Tibial nerve (tissue), 4 donors: Measurements from ENCODE around the gene MGLL. TPM values are rescaled to one million over a fixed set of nuclear protein-coding genes. Genes with fewer than 3 reads are reported as not detected.

ENCODE experiments used
- DNase-seq, 2 donors: peaks; one replicate each; pipeline ENCODE4 v3.0.0-alpha.2; 2019; ENCODE audit warnings: low spot score in 2 of 2
- H3K27ac ChIP-seq, 4 donors: fragments of 200-600 bp; sonication (generic) in 3 of 4; one replicate each; pipeline ENCODE4 v1.5.1; 2017 to 2019; ENCODE audit warnings: mild to moderate bottlenecking in 1 of 4
- H3K27me3 ChIP-seq, 2 donors: fragments of 200-600 bp; sonication (generic) in 1 of 2; one replicate each; pipeline versions ENCODE4 v1.5.1 to v1.6.0; 2017 to 2019
- H3K36me3 ChIP-seq, 3 donors: fragments of 200-600 bp; sonication (generic); one replicate each; pipeline ENCODE4 v1.5.1; 2018 to 2019
- H3K4me1 ChIP-seq, 4 donors: fragments of 200-600 bp; sonication (generic) in 3 of 4; one replicate each; pipeline ENCODE4 v1.5.1; 2017 to 2019
- H3K4me3 ChIP-seq, 4 donors: fragments of 200-600 bp; sonication (generic) in 3 of 4; one replicate each; pipeline ENCODE4 v1.5.1; 2017 to 2019; ENCODE audit warnings: mild to moderate bottlenecking in 1 of 4, moderate library complexity in 1 of 4
- H3K9me3 ChIP-seq, 4 donors: fragments of 200-600 bp; sonication (generic) in 3 of 4; one replicate each; pipeline ENCODE4 v1.5.1; 2017 to 2019
- CTCF ChIP-seq, 5 experiments: fragments of 200-600 bp in 3 of 5; fragments of 450-650 bp in 2 of 5; sonication (generic) in 3 of 5; IDR thresholded peaks; one replicate each; pipeline ENCODE4 v1.5.1; 2016 to 2019; ENCODE audit warnings: antibody characterized with exemption in 5 of 5, mild to moderate bottlenecking in 3 of 5, moderate library complexity in 2 of 5
- EP300 ChIP-seq, 2 donors: sonication (generic); formaldehyde crosslinking; IDR thresholded peaks; one replicate each; pipeline ENCODE4 v1.6.1; 2017; ENCODE audit warnings: antibody characterized with exemption in 2 of 2, mild to moderate bottlenecking in 1 of 2
- POLR2A ChIP-seq, 2 donors: fragments of 450-650 bp; IDR thresholded peaks; one replicate each; pipeline ENCODE4 v1.6.1; 2017; ENCODE audit warnings: antibody characterized with exemption in 2 of 2, mild to moderate bottlenecking in 2 of 2, moderate library complexity in 2 of 2
- WGBS, 2 donors: methylation state at CpG; one replicate each; pipeline ENCODE4 v1.1.5; 2018; 5-methylcytosine and 5-hydroxymethylcytosine counted together
- total RNA-seq, 4 donors: library from RNA; depleted of rRNA; stranded (reverse); fragments of >200 nt; gene quantifications; one replicate each; pipeline ENCODE4 v1.1.0, GENCODE V29; 2016

The MGLL gene
- total RNA-seq, 4 donors from 2014 or later = 67.5 to 96.6 (median 86.1) TPM

GRCh38 chr3:127688022-127688415 is 134.3 kb downstream of the MGLL start:
- no peak for TF ChIP-seq POLR2A (IDR thresholded peaks at IDR 0.05)
- TF ChIP-seq CTCF (IDR thresholded peaks at IDR 0.05) = no peak
- TF ChIP-seq EP300 (IDR thresholded peaks at IDR 0.05) = no peak

GRCh38 chr3:127687228-127687737 is 135.0 kb downstream of the MGLL start:
- DNase-seq = no peak
- H3K9me3 ChIP-seq = no peaks in the 10 kb centered on the region
- TF ChIP-seq EP300 (IDR thresholded peaks at IDR 0.05) (no peak), CTCF (IDR thresholded peaks at IDR 0.05) (no peak), POLR2A (IDR thresholded peaks at IDR 0.05) (no peak)
- H3K36me3 ChIP-seq = peaks cover 0 to 20% (median 0%) of the 10 kb centered on the region in 3 donors
- H3K27me3 ChIP-seq = no peaks in the 10 kb centered on the region
- H3K27ac ChIP-seq = no peak overlapping the region
- WGBS, 2 donors = 94 to 95% methylated on average over 2 of the region's 2 CpGs
- peaks cover 0 to 62% (median 12%) of the 10 kb centered on the region in 4 donors for H3K4me1 ChIP-seq
- no peak overlapping the region for H3K4me3 ChIP-seq

More at GRCh38 chr3:127688022-127688415, 134.3 kb downstream of the MGLL start:
- WGBS, 2 donors = 78 to 94% methylated on average over 2 of the region's 2 CpGs
- Histone ChIP-seq H3K4me3 (no peak overlapping the region), H3K36me3 (peaks cover 0 to 23% (median 0%) of the 10 kb centered on the region in 3 donors), H3K27ac (peak overlapping the region in 2 of 4 donors; percentile 49), H3K9me3 (no peaks in the 10 kb centered on the region), H3K4me1 (peaks cover 0 to 62% (median 12%) of the 10 kb centered on the region in 4 donors), H3K27me3 (no peaks in the 10 kb centered on the region)
- no peak for DNase-seq

- H3K4me3 ChIP-seq = no peak overlapping the region
- no peaks in the 10 kb centered on the region for H3K9me3 ChIP-seq
- TF ChIP-seq POLR2A (IDR thresholded peaks at IDR 0.05) = no peak
- TF ChIP-seq EP300 (IDR thresholded peaks at IDR 0.05) = no peak
- TF ChIP-seq CTCF (IDR thresholded peaks at IDR 0.05) = no peak
- peaks cover 0 to 16% (median 0%) of the 10 kb centered on the region in 3 donors for H3K36me3 ChIP-seq
- no peak for DNase-seq
- H3K27me3 ChIP-seq = no peaks in the 10 kb centered on the region
- H3K4me1 ChIP-seq = peaks cover 0 to 58% (median 12%) of the 10 kb centered on the region in 4 donors
- no peak overlapping the region for H3K27ac ChIP-seq
Measured at GRCh38 chr3:127686512-127686894, 135.8 kb downstream of the MGLL start.

- Histone ChIP-seq H3K36me3 (peaks cover 0 to 12% (median 0%) of the 10 kb centered on the region in 3 donors), H3K27me3 (no peaks in the 10 kb centered on the region), H3K4me1 (peaks cover 0 to 53% (median 9%) of the 10 kb centered on the region in 4 donors), H3K27ac (no peak overlapping the region), H3K4me3 (no peak overlapping the region), H3K9me3 (no peaks in the 10 kb centered on the region)
- DNase-seq = no peak
- TF ChIP-seq POLR2A (IDR thresholded peaks at IDR 0.05) (no peak), EP300 (IDR thresholded peaks at IDR 0.05) (no peak), CTCF (IDR thresholded peaks at IDR 0.05) (no peak)
- 75% methylated on average over 4 of the region's 4 CpGs for WGBS, 2 donors
Measured at GRCh38 chr3:127685708-127686511, 136.4 kb downstream of the MGLL start.
